GM18511 (cell line): ENCODE results near the gene NCS1.
A peak's percentile ranks its signal among the peaks of the same experiment; 100 is the strongest.
"Not testable (repeated sequence)": the region's sequence is repeated elsewhere in the genome, so short reads cannot be mapped to it uniquely, and the experiment has no call there.

Experiments used
- ATAC-seq: cut with Tn5 transposase; IDR thresholded peaks from one replicate; pipeline ENCODE4 v1.9.1; 2021; ENCODE audit warnings: mild to moderate bottlenecking, moderate library complexity; ENCODE audit not compliant: unreplicated experiment

NCS1 gene

GRCh38 chr9:130235558-130236435, 63.6 kb downstream of the NCS1 start:
- no peak for ATAC-seq

GRCh38 chr9:130236436-130236985, 64.3 kb downstream of the NCS1 start:
- no peak for ATAC-seq

- ATAC-seq, result no peak
Measured at GRCh38 chr9:130237076-130237475, 64.9 kb downstream of the NCS1 start.

- no peak for ATAC-seq
Measured at GRCh38 chr9:130237763-130238524, 65.7 kb downstream of the NCS1 start.

- no peak for ATAC-seq
Measured at GRCh38 chr9:130239363-130239695, 67.1 kb downstream of the NCS1 start.

- peak; percentile 51 for ATAC-seq
Measured at GRCh38 chr9:130239741-130240241, 67.6 kb downstream of the NCS1 start.

- no peak for ATAC-seq
Measured at GRCh38 chr9:130240410-130241197, 68.4 kb downstream of the NCS1 start.

- ATAC-seq, result no peak
Measured at GRCh38 chr9:130241198-130241535, 69.0 kb downstream of the NCS1 start.

GRCh38 chr9:130242270-130243014, 70.2 kb downstream of the NCS1 start:
- no peak for ATAC-seq

GRCh38 chr9:130243015-130243881, 71.0 kb downstream of the NCS1 start:
- peak; percentile 62 for ATAC-seq

- ATAC-seq, result no peak
Measured at GRCh38 chr9:130243882-130244170, 71.6 kb downstream of the NCS1 start.

- ATAC-seq, result no peak
Measured at GRCh38 chr9:130244548-130245165, 72.5 kb downstream of the NCS1 start.

GRCh38 chr9:130245474-130245873, 73.3 kb downstream of the NCS1 start:
- ATAC-seq, result no peak

- no peak for ATAC-seq
Measured at GRCh38 chr9:130246126-130246525, 73.9 kb downstream of the NCS1 start.

- no peak for ATAC-seq
Measured at GRCh38 chr9:130254747-130255630, 82.8 kb downstream of the NCS1 start.

GRCh38 chr9:130255631-130256134, 83.5 kb downstream of the NCS1 start:
- ATAC-seq, result no peak

- no peak for ATAC-seq
Measured at GRCh38 chr9:130256644-130257043, 84.4 kb downstream of the NCS1 start.

- ATAC-seq, result not testable (repeated sequence)
Measured at GRCh38 chr9:130258137-130258536, 85.9 kb downstream of the NCS1 start.
